ENCODE measurements around the gene NDFIP2.

DNA sequence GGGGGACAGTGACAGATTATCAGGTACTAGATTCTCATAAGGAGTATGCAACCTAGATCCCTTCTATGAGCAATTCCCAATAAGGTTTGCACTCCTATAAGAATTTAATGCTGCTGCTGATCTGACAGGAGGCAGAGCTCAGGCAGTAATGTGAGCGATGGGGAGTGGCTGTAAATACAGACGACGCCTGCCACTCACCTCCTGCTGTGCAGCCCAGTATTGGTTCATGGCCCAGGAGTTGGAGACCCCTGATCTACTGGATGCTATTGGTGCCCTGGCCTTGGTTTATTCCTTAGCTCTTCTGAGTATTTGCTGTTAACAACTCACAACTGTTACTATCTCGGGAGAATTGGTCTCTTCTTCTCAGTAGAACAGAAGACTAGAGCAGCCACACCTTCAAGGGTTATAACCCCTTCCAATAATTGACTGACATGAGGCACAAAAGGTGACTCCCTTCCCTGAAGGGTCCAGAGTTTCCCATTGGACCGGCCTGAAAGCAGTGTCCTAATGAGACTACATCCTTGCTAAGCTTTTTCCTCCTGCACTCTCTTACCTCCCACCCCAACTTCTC, 39.9 kb upstream of the NDFIP2 start:
- TF ChIP-seq, protein P1, sequence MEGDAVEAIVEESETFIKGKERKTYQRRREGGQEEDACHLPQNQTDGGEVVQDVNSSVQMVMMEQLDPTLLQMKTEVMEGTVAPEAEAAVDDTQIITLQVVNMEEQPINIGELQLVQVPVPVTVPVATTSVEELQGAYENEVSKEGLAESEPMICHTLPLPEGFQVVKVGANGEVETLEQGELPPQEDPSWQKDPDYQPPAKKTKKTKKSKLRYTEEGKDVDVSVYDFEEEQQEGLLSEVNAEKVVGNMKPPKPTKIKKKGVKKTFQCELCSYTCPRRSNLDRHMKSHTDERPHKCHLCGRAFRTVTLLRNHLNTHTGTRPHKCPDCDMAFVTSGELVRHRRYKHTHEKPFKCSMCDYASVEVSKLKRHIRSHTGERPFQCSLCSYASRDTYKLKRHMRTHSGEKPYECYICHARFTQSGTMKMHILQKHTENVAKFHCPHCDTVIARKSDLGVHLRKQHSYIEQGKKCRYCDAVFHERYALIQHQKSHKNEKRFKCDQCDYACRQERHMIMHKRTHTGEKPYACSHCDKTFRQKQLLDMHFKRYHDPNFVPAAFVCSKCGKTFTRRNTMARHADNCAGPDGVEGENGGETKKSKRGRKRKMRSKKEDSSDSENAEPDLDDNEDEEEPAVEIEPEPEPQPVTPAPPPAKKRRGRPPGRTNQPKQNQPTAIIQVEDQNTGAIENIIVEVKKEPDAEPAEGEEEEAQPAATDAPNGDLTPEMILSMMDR (IDR thresholded peaks at IDR 0.05): no peak
- TF ChIP-seq POLR2AphosphoS5 (IDR thresholded peaks at IDR 0.05; ENCODE audit: low read depth, low read length) (no peak), SIN3A (IDR thresholded peaks at IDR 0.05; ENCODE audit: borderline replicate concordance, insufficient read depth, low read depth, low read length) (no peak)
- TF ChIP-seq, protein P2, sequence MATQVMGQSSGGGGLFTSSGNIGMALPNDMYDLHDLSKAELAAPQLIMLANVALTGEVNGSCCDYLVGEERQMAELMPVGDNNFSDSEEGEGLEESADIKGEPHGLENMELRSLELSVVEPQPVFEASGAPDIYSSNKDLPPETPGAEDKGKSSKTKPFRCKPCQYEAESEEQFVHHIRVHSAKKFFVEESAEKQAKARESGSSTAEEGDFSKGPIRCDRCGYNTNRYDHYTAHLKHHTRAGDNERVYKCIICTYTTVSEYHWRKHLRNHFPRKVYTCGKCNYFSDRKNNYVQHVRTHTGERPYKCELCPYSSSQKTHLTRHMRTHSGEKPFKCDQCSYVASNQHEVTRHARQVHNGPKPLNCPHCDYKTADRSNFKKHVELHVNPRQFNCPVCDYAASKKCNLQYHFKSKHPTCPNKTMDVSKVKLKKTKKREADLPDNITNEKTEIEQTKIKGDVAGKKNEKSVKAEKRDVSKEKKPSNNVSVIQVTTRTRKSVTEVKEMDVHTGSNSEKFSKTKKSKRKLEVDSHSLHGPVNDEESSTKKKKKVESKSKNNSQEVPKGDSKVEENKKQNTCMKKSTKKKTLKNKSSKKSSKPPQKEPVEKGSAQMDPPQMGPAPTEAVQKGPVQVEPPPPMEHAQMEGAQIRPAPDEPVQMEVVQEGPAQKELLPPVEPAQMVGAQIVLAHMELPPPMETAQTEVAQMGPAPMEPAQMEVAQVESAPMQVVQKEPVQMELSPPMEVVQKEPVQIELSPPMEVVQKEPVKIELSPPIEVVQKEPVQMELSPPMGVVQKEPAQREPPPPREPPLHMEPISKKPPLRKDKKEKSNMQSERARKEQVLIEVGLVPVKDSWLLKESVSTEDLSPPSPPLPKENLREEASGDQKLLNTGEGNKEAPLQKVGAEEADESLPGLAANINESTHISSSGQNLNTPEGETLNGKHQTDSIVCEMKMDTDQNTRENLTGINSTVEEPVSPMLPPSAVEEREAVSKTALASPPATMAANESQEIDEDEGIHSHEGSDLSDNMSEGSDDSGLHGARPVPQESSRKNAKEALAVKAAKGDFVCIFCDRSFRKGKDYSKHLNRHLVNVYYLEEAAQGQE (IDR thresholded peaks at IDR 0.05; ENCODE audit: insufficient read depth in 1 of 2, low read depth in 2 of 2, low read length in 1 of 2): no peak

Measured in Panc1 (cell line).